ENCODE measurements around the gene USP35. TPM values are rescaled to one million over a fixed set of nuclear protein-coding genes. Genes with fewer than 3 reads are reported as not detected.

USP35 gene
- total and polyA plus RNA-seq, 2 donors (not counting 1 experiment from before 2014, with no cell fraction given), result 4.6 to 13.0 TPM

DNA sequence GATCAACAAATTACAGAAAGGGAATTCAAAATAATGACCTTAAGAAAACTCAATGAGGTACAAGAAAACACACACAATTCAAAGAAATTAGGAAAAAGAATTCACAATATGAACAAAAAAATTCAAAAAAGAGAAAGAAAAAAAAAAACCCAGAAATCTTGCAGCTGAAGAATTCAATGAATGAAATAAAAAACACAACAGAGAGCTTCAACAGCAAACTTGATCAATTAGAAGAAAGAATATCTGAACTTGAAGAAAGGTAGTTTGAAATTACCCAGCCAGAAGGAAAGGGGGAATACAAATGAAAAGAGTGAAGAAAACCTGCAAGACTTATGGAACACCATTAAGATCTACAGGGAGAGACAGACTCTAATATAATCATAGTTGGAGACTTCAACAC, 52.8 kb downstream of the USP35 start:
- no peaks in the 10 kb centered on the region for H4K20me1 ChIP-seq (ENCODE audit: control insufficient read depth, extremely low read depth, insufficient read depth, low read length)
- H3K4me1 ChIP-seq (ENCODE audit: control insufficient read depth, extremely low read depth, insufficient read depth, low read length), result no peaks in the 10 kb centered on the region
- no peak overlapping the region for H3K4me2 ChIP-seq (ENCODE audit: extremely low read depth, insufficient read depth, low read length)
- no peak overlapping the region for H3K9ac ChIP-seq (ENCODE audit: insufficient read depth, low read length)
- H3K36me3 ChIP-seq (ENCODE audit: control insufficient read depth, insufficient read depth, low read length), result no peaks in the 10 kb centered on the region
- H3K9me3 ChIP-seq (ENCODE audit: control insufficient read depth, insufficient read depth, low read depth, low read length), result no peaks in the 10 kb centered on the region
- no peak overlapping the region for H3K27ac ChIP-seq (ENCODE audit: insufficient read depth, low read length)
- TF ChIP-seq EZH2 (IDR thresholded peaks at IDR 0.05; ENCODE audit: low read length, missing control alignments), result no peak
- TF ChIP-seq, protein P1, sequence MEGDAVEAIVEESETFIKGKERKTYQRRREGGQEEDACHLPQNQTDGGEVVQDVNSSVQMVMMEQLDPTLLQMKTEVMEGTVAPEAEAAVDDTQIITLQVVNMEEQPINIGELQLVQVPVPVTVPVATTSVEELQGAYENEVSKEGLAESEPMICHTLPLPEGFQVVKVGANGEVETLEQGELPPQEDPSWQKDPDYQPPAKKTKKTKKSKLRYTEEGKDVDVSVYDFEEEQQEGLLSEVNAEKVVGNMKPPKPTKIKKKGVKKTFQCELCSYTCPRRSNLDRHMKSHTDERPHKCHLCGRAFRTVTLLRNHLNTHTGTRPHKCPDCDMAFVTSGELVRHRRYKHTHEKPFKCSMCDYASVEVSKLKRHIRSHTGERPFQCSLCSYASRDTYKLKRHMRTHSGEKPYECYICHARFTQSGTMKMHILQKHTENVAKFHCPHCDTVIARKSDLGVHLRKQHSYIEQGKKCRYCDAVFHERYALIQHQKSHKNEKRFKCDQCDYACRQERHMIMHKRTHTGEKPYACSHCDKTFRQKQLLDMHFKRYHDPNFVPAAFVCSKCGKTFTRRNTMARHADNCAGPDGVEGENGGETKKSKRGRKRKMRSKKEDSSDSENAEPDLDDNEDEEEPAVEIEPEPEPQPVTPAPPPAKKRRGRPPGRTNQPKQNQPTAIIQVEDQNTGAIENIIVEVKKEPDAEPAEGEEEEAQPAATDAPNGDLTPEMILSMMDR (conservative IDR thresholded peaks at IDR 0.05 in 1 of 2, IDR thresholded peaks at IDR 0.05 in 1 of 2; ENCODE audit: low read depth in 1 of 2, low read length in 2 of 2), result no peak
- no peaks in the 10 kb centered on the region for H3K27me3 ChIP-seq (ENCODE audit: control insufficient read depth, insufficient read depth, low read length)
- H3K4me3 ChIP-seq (replicated peaks in 1 of 4; ENCODE audit: control extremely low read depth in 1 of 4, insufficient read depth in 1 of 4, low read depth in 3 of 4, low read length in 4 of 4), result no peak overlapping the region
- no peaks in the 10 kb centered on the region for H3K79me2 ChIP-seq (ENCODE audit: control insufficient read depth, insufficient read depth, low read length)
- H2AFZ ChIP-seq (ENCODE audit: low read length), result no peak overlapping the region
- DNase-seq (ENCODE audit: low read depth in 2 of 2), result no peak

DNA sequence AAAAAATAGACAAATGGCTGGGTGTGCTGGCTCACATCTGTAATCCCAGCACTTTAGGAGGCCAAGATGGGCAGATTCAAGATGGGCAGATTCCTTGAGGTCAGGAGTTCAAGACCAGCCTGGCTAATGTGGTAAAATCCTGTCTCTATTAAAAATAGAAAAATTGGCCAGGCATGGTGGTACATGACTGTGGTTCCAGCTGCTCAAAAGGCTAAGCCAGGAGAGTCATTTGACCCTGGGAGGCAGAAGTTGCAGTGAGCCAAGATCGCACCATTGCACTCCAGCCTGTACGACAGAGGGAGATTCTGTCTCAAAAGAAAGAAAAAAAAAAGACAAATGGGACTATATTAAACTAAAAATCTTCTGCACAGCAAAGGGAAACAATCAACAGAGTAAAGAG, 55.4 kb downstream of the USP35 start:
- no peak overlapping the region for H3K4me2 ChIP-seq (ENCODE audit: extremely low read depth, insufficient read depth, low read length)
- H3K9me3 ChIP-seq (ENCODE audit: control insufficient read depth, insufficient read depth, low read depth, low read length), result no peaks in the 10 kb centered on the region
- no peaks in the 10 kb centered on the region for H4K20me1 ChIP-seq (ENCODE audit: control insufficient read depth, extremely low read depth, insufficient read depth, low read length)
- H3K4me3 ChIP-seq (replicated peaks in 1 of 4; ENCODE audit: control extremely low read depth in 1 of 4, insufficient read depth in 1 of 4, low read depth in 3 of 4, low read length in 4 of 4), result no peak overlapping the region
- H3K36me3 ChIP-seq (ENCODE audit: control insufficient read depth, insufficient read depth, low read length), result no peaks in the 10 kb centered on the region
- no peak overlapping the region for H2AFZ ChIP-seq (ENCODE audit: low read length)
- TF ChIP-seq, protein P1 (conservative IDR thresholded peaks at IDR 0.05 in 1 of 2, IDR thresholded peaks at IDR 0.05 in 1 of 2; ENCODE audit: low read depth in 1 of 2, low read length in 2 of 2), result no peak
- TF ChIP-seq EZH2 (IDR thresholded peaks at IDR 0.05; ENCODE audit: low read length, missing control alignments), result no peak
- H3K27me3 ChIP-seq (ENCODE audit: control insufficient read depth, insufficient read depth, low read length), result no peaks in the 10 kb centered on the region
- no peak overlapping the region for H3K9ac ChIP-seq (ENCODE audit: insufficient read depth, low read length)
- peak in 1 of 2 donors; percentile 61 for DNase-seq (ENCODE audit: low read depth in 2 of 2)
- H3K79me2 ChIP-seq (ENCODE audit: control insufficient read depth, insufficient read depth, low read length), result no peaks in the 10 kb centered on the region
- H3K4me1 ChIP-seq (ENCODE audit: control insufficient read depth, extremely low read depth, insufficient read depth, low read length), result no peaks in the 10 kb centered on the region
- no peak overlapping the region for H3K27ac ChIP-seq (ENCODE audit: insufficient read depth, low read length)

DNA sequence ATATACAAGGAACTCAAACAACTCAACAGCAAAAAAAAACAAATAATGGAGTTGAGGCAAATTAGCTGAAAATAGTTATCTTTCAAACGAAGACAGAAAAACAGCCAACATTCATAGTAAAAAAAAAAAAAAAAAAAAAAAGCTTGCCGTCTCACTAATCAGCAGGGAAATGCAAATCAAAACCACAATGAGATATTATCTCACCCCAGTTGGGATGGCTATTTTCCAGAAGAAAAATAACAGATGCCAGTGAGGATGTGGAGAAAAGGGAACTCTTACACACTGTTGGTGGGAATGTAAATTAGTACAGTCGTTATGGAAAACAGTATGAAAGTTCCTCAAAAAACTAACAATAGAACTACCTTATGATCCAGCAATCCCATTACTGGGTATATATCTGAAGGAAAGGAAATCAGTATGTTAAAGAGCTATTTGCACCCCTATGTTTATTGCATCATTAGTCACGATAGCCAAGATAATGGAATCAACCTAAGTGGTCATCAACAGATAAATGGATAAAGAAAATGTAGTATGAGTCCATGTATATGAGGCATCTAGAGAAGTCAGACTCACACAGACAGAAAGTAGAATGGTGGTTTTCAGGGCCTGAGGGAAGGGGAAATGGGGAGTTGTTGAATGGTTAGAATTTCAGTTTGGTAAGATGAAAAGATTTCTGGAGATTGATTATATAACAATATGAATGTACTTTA, 56.0 kb downstream of the USP35 start:
- Histone ChIP-seq H3K36me3 (ENCODE audit: control insufficient read depth, insufficient read depth, low read length) (no peaks in the 10 kb centered on the region), H3K27ac (ENCODE audit: insufficient read depth, low read length) (no peak overlapping the region), H3K4me1 (ENCODE audit: control insufficient read depth, extremely low read depth, insufficient read depth, low read length) (no peaks in the 10 kb centered on the region), H3K4me3 (replicated peaks in 1 of 4; ENCODE audit: control extremely low read depth in 1 of 4, insufficient read depth in 1 of 4, low read depth in 3 of 4, low read length in 4 of 4) (no peak overlapping the region), H3K9me3 (ENCODE audit: control insufficient read depth, insufficient read depth, low read depth, low read length) (no peaks in the 10 kb centered on the region), H3K4me2 (ENCODE audit: extremely low read depth, insufficient read depth, low read length) (no peak overlapping the region), H3K9ac (ENCODE audit: insufficient read depth, low read length) (no peak overlapping the region), H3K79me2 (ENCODE audit: control insufficient read depth, insufficient read depth, low read length) (no peaks in the 10 kb centered on the region), H3K27me3 (ENCODE audit: control insufficient read depth, insufficient read depth, low read length) (no peaks in the 10 kb centered on the region), H2AFZ (ENCODE audit: low read length) (no peak overlapping the region), H4K20me1 (ENCODE audit: control insufficient read depth, extremely low read depth, insufficient read depth, low read length) (no peaks in the 10 kb centered on the region)
- peak in 1 of 2 donors; percentile 80 for DNase-seq (ENCODE audit: low read depth in 2 of 2)
- TF ChIP-seq, protein P1 (conservative IDR thresholded peaks at IDR 0.05 in 1 of 2, IDR thresholded peaks at IDR 0.05 in 1 of 2; ENCODE audit: low read depth in 1 of 2, low read length in 2 of 2), result no peak
- TF ChIP-seq EZH2 (IDR thresholded peaks at IDR 0.05; ENCODE audit: low read length, missing control alignments), result no peak

All from fibroblast of lung (primary cell).